ENCODE measurements around the gene GRIK2.
"Not testable (repeated sequence)": the region's sequence is repeated elsewhere in the genome, so short reads cannot be mapped to it uniquely, and the experiment has no call there.

Gene GRIK2

DNA sequence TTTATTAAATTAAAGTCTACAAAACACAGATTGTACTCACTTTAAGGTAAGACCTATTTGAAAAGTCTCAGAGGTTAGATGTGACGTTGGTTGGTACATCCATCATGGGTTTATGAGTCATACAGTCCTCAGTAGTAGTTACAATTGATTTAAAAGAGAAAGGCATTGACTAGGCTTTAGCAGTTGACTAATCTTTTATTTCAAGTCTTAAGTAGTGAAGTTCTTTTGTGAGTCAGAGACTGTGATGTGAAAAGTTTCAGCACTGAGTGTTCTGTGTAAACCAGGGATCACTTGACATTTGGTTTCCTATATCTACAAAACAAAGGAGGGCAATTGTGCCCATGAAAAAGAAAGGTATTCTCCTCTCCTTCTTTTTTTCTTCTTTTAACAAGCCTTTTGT, 221.3 kb downstream of the GRIK2 start:
- TF ChIP-seq, protein P1, sequence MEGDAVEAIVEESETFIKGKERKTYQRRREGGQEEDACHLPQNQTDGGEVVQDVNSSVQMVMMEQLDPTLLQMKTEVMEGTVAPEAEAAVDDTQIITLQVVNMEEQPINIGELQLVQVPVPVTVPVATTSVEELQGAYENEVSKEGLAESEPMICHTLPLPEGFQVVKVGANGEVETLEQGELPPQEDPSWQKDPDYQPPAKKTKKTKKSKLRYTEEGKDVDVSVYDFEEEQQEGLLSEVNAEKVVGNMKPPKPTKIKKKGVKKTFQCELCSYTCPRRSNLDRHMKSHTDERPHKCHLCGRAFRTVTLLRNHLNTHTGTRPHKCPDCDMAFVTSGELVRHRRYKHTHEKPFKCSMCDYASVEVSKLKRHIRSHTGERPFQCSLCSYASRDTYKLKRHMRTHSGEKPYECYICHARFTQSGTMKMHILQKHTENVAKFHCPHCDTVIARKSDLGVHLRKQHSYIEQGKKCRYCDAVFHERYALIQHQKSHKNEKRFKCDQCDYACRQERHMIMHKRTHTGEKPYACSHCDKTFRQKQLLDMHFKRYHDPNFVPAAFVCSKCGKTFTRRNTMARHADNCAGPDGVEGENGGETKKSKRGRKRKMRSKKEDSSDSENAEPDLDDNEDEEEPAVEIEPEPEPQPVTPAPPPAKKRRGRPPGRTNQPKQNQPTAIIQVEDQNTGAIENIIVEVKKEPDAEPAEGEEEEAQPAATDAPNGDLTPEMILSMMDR (IDR thresholded peaks at IDR 0.05; ENCODE audit: control insufficient read depth, extremely low read depth, insufficient read depth): no peak
- H3K4me3 ChIP-seq (ENCODE audit: low read depth, low read length): no peak overlapping the region
- DNase-seq (ENCODE audit: low read depth): no peak

DNA sequence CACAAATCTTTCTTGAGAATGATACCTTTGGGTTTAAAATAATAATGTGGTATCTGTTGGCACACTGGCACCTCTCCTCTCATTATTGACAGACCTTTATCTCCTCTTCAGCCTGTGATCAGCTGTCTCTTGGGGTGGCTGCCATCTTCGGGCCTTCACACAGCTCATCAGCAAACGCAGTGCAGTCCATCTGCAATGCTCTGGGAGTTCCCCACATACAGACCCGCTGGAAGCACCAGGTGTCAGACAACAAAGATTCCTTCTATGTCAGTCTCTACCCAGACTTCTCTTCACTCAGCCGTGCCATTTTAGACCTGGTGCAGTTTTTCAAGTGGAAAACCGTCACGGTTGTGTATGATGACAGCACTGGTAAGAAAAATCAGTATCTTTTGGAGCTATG, 232.8 kb downstream of the GRIK2 start:
- TF ChIP-seq, protein P1 (IDR thresholded peaks at IDR 0.05; ENCODE audit: control insufficient read depth, extremely low read depth, insufficient read depth): no peak
- no peak for DNase-seq (ENCODE audit: low read depth)

DNA sequence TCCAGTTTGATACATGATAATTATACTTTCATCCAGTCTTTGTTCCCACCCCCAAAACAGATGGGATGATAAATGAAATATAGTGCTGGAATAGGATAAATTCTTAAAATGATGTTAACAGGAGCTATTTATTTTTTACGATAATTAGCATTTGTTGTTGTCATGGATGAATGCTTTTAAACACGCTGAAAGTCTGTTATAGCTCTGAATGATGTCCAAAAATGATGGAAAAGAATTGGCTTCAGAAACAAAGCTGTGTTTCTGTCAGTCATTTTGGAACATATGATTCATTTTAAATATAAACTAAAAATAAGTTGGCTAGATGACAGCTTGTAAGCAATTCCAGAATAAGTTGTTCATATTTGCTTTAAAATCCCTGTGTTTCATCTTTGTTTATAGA, 237.4 kb downstream of the GRIK2 start:
- TF ChIP-seq, protein P1 (IDR thresholded peaks at IDR 0.05; ENCODE audit: control insufficient read depth, extremely low read depth, insufficient read depth): no peak
- no peak for DNase-seq (ENCODE audit: low read depth)
- no peak overlapping the region for H3K4me3 ChIP-seq (ENCODE audit: low read depth, low read length)

More for the DNA sequence above, 232.8 kb downstream of the GRIK2 start:
- no peak overlapping the region for H3K4me3 ChIP-seq (ENCODE audit: low read depth, low read length)

GRCh38 chr6:101633081-101633480, 239.6 kb downstream of the GRIK2 start:
- no peak overlapping the region for H3K4me3 ChIP-seq (ENCODE audit: low read depth, low read length)
- TF ChIP-seq, protein P1 (IDR thresholded peaks at IDR 0.05; ENCODE audit: control insufficient read depth, extremely low read depth, insufficient read depth): no peak
- DNase-seq (ENCODE audit: low read depth): no peak

DNA sequence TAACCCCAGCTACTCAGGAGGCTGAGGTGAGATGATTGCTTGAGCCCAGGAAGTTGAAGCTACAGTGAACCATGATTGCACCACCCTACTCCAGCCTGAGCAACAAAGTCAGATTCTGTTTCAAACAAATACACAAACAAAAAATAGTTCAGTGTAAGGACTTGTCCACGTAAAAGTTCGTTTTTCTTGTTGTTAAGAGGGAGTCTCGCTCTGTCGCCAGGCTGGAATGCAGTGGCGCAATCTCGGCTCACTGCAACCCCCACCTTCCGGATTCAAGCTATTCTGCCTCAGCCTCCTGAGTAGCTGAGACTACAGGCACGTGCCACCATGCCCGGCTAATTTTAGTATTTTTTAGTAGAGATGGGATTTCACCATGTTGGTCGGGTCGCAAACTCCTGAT, 245.4 kb downstream of the GRIK2 start:
- DNase-seq (ENCODE audit: low read depth); H3K4me3 ChIP-seq (ENCODE audit: low read depth, low read length): not testable (repeated sequence)

- TF ChIP-seq, protein P1 (IDR thresholded peaks at IDR 0.05; ENCODE audit: control insufficient read depth, extremely low read depth, insufficient read depth): no peak
- no peak overlapping the region for H3K4me3 ChIP-seq (ENCODE audit: low read depth, low read length)
- no peak for DNase-seq (ENCODE audit: low read depth)
Measured at GRCh38 chr6:101640131-101640530, 246.6 kb downstream of the GRIK2 start.

GRCh38 chr6:101645770-101646169, 252.3 kb downstream of the GRIK2 start:
- no peak for DNase-seq (ENCODE audit: low read depth)
- H3K4me3 ChIP-seq (ENCODE audit: low read depth, low read length): no peak overlapping the region
- TF ChIP-seq, protein P1 (IDR thresholded peaks at IDR 0.05; ENCODE audit: control insufficient read depth, extremely low read depth, insufficient read depth): peak; percentile 14; the same call in 1 of the 2 replicates

All from LNCaP clone FGC (cell line).